ENCODE measurements around the gene RNF220.

DNA sequence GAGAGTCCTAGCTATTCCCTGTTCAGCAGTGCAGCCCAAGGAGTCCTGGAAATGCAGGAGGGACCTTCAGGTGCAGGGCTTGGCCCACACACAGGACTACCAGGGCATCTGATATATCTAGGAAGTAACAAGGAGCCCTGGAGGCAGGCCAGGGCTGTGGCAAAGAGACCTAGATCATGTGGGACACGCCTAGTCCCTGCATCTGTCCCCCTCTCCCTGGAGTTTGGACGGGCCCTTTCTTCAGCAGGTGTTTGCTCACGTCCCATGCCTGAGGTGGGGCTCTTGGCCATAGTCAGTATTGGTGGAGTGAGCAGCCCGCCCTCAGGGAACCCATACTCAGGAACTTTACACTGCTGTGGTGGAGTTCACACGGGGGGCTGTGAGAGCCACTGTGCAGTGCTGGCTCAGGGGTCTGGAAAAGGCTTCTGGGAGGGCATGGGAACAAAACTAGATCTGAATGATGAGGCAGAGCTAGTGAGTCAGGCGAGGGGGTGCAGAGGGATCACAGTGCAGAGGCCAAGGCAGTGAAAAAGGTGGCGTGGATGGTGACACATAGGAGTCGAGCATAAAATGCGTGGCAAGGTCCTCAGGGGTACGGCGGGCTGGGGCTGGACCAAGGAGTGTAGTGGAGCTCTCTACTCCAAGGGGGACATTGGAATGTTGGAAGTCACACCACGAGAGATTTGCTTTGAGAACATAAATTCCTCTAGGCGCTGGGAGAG, 243.6 kb downstream of the RNF220 start:
- TF ChIP-seq POLR2A (IDR thresholded peaks at IDR 0.05): no peak
- TF ChIP-seq, protein P1, sequence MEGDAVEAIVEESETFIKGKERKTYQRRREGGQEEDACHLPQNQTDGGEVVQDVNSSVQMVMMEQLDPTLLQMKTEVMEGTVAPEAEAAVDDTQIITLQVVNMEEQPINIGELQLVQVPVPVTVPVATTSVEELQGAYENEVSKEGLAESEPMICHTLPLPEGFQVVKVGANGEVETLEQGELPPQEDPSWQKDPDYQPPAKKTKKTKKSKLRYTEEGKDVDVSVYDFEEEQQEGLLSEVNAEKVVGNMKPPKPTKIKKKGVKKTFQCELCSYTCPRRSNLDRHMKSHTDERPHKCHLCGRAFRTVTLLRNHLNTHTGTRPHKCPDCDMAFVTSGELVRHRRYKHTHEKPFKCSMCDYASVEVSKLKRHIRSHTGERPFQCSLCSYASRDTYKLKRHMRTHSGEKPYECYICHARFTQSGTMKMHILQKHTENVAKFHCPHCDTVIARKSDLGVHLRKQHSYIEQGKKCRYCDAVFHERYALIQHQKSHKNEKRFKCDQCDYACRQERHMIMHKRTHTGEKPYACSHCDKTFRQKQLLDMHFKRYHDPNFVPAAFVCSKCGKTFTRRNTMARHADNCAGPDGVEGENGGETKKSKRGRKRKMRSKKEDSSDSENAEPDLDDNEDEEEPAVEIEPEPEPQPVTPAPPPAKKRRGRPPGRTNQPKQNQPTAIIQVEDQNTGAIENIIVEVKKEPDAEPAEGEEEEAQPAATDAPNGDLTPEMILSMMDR (IDR thresholded peaks at IDR 0.05): no peak
- no peak for TF ChIP-seq EP300 (IDR thresholded peaks at IDR 0.05; ENCODE audit: low read depth)
- no peak for TF ChIP-seq POLR2AphosphoS5 (IDR thresholded peaks at IDR 0.05)
